ENCODE data around the gene TP53AIP1. TPM values are rescaled to one million over a fixed set of nuclear protein-coding genes. Genes with fewer than 3 reads are reported as not detected.

Gene TP53AIP1
- total and polyA plus RNA-seq, 8 donors: 0.12 to 1.0 (median 0.16) TPM; not detected in 2

DNA sequence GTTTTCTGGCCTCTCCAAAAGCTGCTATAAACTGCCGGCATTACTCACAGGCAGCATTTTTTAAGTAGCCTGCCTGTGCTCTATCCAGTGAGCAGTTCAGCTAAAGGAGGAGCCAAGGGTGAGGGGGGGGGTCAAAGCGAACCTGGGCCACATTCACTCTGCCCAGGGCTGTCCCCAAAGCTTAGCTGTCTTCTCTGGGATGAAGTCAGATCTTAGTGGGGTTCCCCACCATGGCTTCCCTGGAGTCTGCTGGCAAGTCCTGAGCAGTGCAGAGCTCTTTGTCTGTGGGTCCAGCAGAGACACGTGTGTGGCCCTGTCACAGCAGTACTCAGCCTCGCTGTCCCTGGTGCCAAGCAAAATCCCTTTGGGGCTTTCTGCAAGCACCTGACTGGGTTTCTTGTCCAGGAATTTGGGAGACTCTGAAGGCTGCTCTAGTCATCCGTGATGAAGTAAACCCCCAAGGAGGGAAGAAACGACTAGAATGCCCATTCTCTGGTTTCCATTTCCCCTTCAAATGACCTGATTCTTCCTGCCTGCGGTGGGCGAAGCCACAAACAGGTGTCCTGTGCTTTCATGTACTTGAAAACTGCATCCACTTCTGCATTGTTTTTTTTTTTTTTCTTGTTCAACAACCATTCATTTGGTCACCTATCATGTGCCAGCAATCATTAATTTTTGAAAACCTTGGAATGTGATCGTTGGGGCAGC lies 48.9 kb downstream of the TP53AIP1 start:
- 24 to 28% methylated on average over 9 of the region's 9 CpGs for WGBS, 2 donors

DNA sequence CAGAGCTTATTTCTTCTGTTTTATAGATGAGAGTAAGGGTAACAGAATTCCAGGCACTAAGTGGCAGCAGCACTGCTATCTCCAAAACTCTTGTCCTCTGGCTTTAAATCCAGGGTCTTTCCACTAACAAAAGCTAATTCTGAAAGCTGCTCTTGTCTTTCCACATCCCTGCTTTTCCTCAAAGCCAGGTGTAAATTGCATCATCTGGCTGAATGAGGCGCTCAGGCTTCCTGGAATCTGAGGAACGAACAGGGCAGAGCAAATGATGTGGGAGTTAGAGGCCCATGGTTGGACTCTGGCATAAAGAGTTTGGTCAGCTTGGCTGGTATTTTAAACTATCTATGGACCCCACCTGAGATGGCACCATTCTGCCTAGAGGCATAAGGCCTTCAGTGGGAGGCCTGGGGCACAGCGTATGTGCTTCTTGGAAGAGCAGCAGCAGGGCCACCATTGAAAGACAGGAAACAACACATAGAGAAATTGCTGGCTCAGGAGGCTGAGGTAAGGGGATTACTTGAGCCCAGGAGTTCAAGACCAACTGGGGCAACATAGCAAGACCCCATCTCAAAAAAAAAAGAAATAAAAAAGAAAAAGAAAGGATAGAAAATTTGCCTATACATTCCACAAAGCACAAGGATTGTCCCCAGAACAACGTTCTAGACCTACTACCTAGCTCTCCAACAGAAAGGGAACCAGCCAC lies 49.7 kb downstream of the TP53AIP1 start:
- H3K36me3 ChIP-seq: no peaks in the 10 kb centered on the region
- H3K27ac ChIP-seq: peak overlapping the region; percentile 55 to 83 (median 73)
- H3K4me1 ChIP-seq: peaks cover 50 to 54% (median 53%) of the 10 kb centered on the region in 3 donors
- no peaks in the 10 kb centered on the region for H3K9me3 ChIP-seq
- DNase-seq: peak in 3 of 6 donors; percentile 41 to 57 (median 53)
- peak in 3 of 4 donors; percentile 6 to 36 (median 19) for ATAC-seq
- WGBS, 2 donors: 26 to 36% methylated on average over 4 of the region's 4 CpGs
- TF ChIP-seq, protein P1, sequence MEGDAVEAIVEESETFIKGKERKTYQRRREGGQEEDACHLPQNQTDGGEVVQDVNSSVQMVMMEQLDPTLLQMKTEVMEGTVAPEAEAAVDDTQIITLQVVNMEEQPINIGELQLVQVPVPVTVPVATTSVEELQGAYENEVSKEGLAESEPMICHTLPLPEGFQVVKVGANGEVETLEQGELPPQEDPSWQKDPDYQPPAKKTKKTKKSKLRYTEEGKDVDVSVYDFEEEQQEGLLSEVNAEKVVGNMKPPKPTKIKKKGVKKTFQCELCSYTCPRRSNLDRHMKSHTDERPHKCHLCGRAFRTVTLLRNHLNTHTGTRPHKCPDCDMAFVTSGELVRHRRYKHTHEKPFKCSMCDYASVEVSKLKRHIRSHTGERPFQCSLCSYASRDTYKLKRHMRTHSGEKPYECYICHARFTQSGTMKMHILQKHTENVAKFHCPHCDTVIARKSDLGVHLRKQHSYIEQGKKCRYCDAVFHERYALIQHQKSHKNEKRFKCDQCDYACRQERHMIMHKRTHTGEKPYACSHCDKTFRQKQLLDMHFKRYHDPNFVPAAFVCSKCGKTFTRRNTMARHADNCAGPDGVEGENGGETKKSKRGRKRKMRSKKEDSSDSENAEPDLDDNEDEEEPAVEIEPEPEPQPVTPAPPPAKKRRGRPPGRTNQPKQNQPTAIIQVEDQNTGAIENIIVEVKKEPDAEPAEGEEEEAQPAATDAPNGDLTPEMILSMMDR (IDR thresholded peaks at IDR 0.05): no peak
- intact Hi-C loops (cut with DNase I): no loop called here
- FAIRE-seq: no peak
- H3K4me3 ChIP-seq: peak overlapping the region in 1 of 4 donors; percentile 70
- no peaks in the 10 kb centered on the region for H3K27me3 ChIP-seq

More for the DNA sequence above, 48.9 kb downstream of the TP53AIP1 start:
- DNase-seq (peak in 1 of 6 donors; percentile 37), ATAC-seq (no peak), FAIRE-seq (no peak)
- H3K9me3 ChIP-seq: no peaks in the 10 kb centered on the region
- peaks cover 48 to 60% (median 55%) of the 10 kb centered on the region in 3 donors for H3K4me1 ChIP-seq
- intact Hi-C loops (cut with DNase I): no loop called here
- peak overlapping the region; percentile 55 to 83 (median 73) for H3K27ac ChIP-seq
- no peaks in the 10 kb centered on the region for H3K27me3 ChIP-seq
- TF ChIP-seq, protein P1 (IDR thresholded peaks at IDR 0.05): no peak
- peak overlapping the region in 1 of 4 donors; percentile 70 for H3K4me3 ChIP-seq
- no peaks in the 10 kb centered on the region for H3K36me3 ChIP-seq

DNA sequence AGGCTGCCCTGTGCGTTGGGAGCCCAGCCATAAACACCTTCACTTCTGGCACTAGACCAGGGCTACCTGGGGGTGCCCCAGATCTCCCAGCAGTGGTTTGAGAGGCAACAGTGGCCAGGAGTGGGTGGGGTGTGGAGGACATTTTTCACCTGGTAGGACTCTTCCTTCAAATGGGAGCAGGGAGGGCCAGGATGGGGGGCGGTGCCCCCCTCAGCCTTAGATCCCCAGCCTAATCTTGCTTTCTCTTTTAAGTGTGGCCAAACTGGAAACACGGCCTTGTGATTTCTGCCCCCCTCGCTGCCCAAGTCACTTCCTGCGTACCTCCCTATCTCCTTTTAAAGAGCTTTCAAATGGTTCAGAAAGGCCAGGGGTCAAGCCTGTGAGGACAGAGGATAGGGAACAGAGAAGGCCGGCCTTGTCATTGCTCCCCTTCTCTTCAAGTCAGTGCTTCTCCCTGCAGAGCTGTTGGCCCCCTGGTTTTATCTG lies 50.7 kb downstream of the TP53AIP1 start:
- Histone ChIP-seq H3K27ac (peak overlapping the region; percentile 55 to 83 (median 73)), H3K36me3 (no peaks in the 10 kb centered on the region), H3K4me1 (peaks cover 46 to 56% (median 51%) of the 10 kb centered on the region in 3 donors), H3K27me3 (no peaks in the 10 kb centered on the region), H3K4me3 (peak overlapping the region in 3 of 4 donors; percentile 19 to 70 (median 32)), H3K9me3 (no peaks in the 10 kb centered on the region)
- FAIRE-seq (no peak), ATAC-seq (peak; percentile 11 to 28 (median 23)), DNase-seq (peak in 3 of 6 donors; percentile 53 to 69 (median 56))
- intact Hi-C loops (cut with DNase I): no loop called here
- WGBS, 2 donors: 14 to 16% methylated on average over 6 of the region's 6 CpGs
- TF ChIP-seq, protein P1 (IDR thresholded peaks at IDR 0.05): no peak

DNA sequence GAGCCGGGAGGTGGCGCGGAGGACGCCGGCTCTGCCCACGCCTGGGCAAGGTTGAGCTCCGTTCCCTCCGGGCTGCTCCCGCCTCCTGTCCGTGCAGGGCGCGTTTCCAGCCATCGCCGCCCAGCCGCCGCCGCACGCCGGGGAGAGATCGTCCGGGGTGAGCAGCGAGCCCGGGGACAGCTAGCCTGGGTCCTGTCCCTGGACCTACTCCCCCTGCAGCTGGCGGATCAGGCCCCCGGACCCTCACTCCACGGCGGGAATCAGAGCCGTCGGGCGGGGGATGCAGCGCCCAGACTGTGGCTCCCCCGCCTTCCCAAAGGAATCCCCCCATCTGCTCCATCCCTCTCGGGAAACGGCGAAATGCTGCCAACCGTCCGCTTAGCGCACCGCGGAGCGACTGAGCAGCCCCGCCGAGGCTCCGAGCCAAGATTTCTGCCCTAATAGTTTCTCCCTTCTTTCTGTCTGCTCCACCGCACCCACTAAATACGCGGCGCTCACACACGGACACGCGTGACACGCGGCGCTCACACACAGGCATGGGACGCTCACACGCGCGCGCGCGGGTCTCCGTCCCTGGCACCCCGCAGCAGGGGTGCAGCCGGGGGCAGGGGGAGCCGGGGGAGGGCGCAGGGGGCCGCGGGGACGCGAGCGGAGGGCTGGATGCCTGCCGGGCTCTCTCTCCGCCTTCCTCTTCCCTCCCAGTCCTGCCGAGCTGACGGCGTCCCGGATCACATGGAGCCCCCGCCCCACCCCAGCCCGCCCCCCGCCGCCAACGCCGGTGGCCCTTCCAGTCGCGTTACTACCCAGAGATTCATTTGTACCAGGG lies 51.9 kb downstream of the TP53AIP1 start, which contains the start of gene KCNJ5:
Gene KCNJ5, plus strand, starts transcription at position 814 of the 826 bp plus-strand sequence. CDS start 19,918 bp downstream, outside the sequence.
- 0% methylated on average over 70 to 85 of the region's 85 CpGs for WGBS, 2 donors
- Histone ChIP-seq H3K9me3 (no peaks in the 10 kb centered on the region), H3K4me3 (peak within 1 kb of the TSS; percentile 30 to 70 (median 48)), H3K27me3 (no peaks in the 10 kb centered on the region), H3K4me1 (peaks cover 45 to 53% (median 52%) of the 10 kb centered on the region in 3 donors), H3K27ac (peak within 1 kb of the TSS; percentile 55 to 83 (median 73)), H3K36me3 (no peaks in the 10 kb centered on the region)
- intact Hi-C loops (cut with DNase I): no loop called here
- TF ChIP-seq, protein P1 (IDR thresholded peaks at IDR 0.05): no peak
- DNase-seq (peak; percentile 51 to 89 (median 70)), ATAC-seq (peak; percentile 20 to 44 (median 40)), FAIRE-seq (no peak)
